Activated CD4-positive, alpha-beta T cell treated with anti-CD3 and anti-CD28 coated beads, Interleukin-2, amount 50 U/mL, for 4 hours (primary cell): Measurements from ENCODE around the gene SLC24A1.

ENCODE experiments used
- DNase-seq, 2 experiments: peaks; one replicate each; pipeline ENCODE4 v3.0.0-alpha.2; 2020

The SLC24A1 gene

DNA sequence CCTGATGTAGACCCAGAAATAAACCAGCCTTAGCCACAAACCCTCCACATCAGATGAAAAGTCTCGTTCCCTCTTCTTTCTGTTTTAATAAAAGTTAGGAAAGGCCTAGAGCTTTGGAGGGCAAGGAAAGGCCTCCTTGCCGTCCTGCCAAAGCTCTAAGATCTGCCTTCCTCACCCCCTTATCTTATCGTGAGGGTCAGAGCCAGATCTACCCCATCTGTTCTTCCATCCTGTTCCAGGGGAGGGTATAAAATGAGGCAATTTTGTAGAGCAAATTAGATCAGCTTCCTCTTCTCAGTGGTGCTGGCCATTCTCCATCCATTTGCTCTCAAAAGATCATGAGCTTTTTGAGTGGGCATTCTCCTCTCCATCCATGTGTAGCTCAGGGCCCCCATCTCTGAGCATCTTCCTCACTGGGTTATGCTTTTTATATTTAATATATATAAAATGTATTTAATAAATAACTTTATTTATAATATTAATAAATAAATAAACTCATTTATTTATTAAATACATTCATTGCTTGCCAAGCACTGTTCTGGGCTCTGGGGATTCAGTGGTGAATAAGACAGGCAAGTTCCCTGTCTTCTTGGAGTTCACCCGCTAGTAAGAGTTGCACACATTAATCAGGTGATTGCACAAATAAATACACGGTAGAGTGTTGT, 2.0 kb upstream of the SLC24A1 start:
- DNase-seq = no peak

GRCh38 chr15:65620833-65621232, 905 bp upstream of the SLC24A1 start:
- DNase-seq = no peak

GRCh38 chr15:65623103-65623502, 1.4 kb downstream of the SLC24A1 start:
- no peak for DNase-seq

DNA sequence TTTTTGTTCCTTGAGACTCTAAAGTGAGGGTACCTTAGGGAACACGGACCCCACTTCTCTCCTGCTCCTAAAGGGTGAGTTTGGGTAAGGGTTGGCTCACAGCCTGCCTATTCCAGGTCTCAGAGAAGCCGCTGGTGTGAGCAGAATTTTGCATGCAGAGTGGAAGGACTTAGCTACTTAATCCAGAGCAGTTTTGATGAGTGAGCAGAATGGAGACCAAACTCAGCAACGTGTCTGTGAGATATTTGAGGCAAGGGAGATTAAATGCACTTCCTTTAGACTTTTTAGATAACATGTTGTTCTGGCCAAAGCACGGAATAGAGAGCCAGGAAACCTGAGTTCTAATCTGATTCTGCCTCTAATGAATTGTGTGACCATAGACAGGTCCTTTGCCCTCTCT, 5.1 kb downstream of the SLC24A1 start:
- DNase-seq = no peak

GRCh38 chr15:65629548-65629947, 7.8 kb downstream of the SLC24A1 start:
- DNase-seq = no peak

DNA sequence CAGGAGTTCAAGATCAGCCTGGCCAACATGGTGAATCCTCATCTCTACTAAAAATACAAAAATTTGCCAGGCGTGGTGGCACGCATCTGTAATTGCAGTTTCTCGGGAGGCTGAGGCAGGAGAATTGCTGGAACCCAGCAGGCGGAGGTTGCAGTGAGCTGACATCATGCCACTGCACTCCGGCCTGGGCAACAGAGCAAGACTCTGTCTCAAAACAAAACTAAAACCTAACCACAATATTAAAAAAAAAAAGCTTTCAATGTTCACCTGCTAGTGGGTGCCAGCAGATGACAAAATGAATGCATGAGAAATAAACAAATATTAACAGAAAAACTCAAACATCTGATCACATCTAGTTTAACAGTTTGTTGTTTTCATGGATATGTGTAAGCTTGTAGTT, 9.0 kb downstream of the SLC24A1 start:
- DNase-seq = no peak

GRCh38 chr15:65631503-65631902, 9.8 kb downstream of the SLC24A1 start:
- no peak for DNase-seq

DNA sequence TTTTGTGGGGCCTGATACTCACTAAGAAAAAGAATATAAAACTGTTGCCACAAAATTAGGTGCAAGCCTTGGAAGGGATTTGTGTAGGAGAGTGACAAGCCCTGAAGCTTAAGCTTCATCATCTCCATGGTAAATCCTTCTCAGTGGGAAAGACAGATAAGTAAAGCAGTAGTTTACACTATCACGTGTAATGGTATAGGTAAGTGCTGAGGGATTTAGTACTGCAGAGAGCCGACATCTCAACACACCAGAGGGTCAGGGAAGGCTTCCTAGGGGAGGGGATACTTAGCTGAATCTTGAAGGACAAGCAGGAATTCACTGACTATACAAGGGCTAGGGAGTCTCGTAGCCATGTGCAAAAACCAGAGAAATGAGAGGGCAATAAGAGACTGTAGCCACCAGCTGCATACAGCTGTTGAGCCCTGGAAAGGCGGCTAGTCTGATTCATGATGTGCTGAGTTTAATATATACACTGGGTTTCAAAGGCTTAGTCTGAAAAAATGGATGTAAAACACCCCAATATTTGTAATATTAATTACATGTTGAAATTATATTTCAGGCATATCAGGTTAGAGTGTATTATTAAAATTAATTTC, 11.1 kb downstream of the SLC24A1 start:
- DNase-seq = no peak

GRCh38 chr15:65633752-65634151, 12.0 kb downstream of the SLC24A1 start:
- no peak for DNase-seq

DNA sequence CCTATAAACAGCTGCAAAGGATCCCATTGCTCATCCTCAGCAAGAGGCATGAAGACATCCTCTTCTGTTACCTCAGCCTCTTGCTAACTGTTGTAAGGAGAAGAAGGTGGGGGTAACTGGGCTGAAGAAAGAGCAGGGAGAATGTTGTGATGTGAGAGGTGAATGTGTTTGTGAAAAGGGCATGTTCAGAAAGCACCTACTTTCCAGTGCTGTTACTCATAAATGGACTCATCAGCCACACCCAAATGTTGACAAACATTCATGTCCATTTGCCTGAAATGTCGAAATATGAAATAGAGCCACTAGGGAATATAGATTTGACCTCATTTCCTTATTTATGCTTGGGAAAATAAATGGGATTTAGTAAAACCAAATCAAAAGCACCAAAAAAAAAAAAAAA, 12.6 kb downstream of the SLC24A1 start:
- DNase-seq = no peak

DNA sequence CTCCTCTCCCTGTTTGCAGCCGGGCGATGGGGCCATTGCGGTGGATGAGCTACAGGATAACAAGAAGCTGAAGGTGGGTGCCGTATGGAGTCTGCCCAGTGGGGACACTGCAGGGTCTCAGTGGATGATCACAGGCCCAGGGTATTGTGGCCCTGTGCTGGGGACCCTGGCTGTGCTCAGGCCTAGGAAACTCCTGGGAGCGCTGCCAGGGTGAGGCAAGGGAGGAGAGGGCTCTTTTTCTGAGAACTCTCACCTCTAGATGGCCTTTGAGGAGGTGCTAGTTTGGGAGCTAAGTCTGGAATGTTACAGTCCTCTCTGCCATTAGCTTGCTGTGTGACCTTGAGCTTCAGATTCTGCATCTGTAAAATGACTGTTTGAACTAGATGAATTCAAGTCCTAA, 16.4 kb downstream of the SLC24A1 start:
- DNase-seq = no peak

DNA sequence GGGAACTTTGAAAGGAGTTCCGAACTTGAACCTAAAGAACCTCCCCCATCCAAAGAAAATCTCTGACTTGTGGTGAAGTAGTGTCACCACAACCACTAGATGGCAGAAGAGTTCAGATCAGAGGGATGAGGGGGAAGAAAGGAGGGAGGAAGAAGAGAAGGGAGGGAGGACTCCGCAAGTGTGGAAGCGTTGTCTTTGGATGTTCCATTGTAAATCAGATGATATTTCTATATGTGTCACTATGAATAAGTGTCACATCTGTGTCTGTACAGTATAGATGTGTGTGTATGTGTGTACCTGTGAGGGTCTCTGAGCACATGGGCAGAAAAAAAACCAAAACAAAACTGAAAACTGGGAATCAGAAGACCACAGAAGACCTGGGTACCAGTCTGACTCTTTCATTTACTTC, 16.9 kb downstream of the SLC24A1 start:
- peak in 1 of 2 experiments; percentile 6 for DNase-seq

DNA sequence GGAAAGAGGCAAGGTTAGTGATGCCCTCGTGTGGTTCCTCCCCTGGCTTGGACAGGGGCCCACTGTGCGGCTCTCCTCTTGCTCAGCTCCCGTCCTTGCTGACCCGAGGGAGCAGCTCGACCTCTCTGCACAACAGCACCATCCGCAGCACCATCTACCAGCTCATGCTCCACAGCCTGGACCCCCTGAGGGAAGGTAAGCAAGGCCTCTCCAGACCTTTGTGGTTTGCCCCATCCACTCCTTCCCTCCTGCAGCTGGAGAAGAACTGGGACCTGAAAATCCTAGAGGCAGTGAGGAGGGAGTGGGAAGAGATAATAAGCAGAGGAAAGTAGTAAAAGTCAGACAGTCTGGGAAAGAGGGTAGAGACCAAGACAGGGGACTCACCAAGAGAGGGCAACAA, 17.8 kb downstream of the SLC24A1 start:
- no peak for DNase-seq

- DNase-seq = no peak
These were observed 20.2 kb downstream of the SLC24A1 start for GRCh38 chr15:65641768-65642475.

DNA sequence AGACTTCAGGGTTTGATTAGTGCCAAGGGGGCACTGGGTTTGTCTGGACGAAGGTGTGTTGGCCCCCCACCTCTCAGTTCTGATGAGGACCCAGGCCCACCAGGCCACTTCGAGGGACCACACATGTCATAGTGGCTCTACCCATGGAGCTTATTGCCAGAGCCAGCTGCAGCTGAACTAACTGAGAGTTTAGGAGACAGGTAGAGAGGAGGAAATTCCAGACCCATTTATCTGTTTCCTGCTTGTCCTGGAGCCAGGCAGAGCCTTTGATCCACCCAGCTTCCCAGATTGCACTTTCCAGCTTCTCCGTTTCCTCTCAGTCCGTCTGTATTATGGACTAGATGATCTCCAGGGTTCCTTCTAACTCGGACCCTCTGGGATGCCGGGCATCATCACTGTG, 20.9 kb downstream of the SLC24A1 start:
- no peak for DNase-seq

DNA sequence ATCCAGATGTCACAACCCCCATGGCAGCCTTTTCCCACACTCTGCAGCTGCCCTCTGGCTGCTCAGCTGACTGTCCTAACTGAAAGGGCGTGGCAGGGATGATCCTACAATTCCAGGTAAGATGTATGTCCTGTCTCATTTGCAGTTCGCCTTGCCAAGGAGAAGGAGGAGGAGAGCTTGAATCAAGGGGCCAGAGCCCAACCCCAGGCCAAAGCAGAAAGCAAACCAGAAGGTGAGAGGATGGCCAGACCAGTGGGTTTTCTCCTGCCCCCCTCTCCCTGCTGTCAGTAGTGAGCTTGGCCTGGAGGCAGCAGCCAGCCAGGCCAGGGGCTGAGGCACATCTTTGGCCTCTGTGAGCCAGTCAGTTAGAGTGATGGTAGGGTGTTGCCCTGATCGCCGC, 22.5 kb downstream of the SLC24A1 start:
- DNase-seq = no peak

DNA sequence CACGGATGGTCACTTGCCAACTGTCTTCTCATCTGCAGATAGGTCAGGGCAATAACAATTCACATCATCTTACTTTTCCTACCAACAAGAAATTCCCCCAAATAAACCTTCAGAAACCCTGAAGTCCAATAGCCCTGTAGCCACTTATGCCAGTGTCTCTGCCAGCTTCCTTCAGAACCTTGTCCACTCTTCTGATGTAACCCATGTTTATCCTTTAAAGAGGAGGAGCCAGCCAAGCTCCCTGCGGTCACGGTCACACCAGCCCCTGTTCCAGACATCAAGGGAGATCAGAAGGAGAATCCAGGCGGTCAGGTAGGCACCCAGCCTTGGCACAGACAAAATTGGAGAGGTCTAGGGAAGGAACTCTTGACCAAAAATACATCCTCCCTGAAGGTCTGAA, 23.7 kb downstream of the SLC24A1 start:
- DNase-seq = no peak

- no peak for DNase-seq
These were observed 24.7 kb downstream of the SLC24A1 start for GRCh38 chr15:65646486-65646885.

- no peak for DNase-seq
These were observed 28.7 kb downstream of the SLC24A1 start for GRCh38 chr15:65650312-65651041.

DNA sequence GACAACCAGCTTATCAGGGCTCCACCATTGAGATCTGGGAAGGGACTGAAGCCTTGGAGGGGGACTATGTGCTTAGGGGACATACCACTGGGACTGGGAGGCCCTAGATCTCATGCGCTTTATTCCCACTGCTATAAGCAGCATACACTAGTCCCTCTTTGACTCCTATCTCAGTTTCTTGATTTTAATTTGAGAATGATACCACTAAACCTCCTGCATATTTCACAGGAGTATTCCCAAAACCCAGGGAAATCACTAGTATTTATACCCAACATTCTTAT, 29.2 kb downstream of the SLC24A1 start:
- DNase-seq = no peak

DNA sequence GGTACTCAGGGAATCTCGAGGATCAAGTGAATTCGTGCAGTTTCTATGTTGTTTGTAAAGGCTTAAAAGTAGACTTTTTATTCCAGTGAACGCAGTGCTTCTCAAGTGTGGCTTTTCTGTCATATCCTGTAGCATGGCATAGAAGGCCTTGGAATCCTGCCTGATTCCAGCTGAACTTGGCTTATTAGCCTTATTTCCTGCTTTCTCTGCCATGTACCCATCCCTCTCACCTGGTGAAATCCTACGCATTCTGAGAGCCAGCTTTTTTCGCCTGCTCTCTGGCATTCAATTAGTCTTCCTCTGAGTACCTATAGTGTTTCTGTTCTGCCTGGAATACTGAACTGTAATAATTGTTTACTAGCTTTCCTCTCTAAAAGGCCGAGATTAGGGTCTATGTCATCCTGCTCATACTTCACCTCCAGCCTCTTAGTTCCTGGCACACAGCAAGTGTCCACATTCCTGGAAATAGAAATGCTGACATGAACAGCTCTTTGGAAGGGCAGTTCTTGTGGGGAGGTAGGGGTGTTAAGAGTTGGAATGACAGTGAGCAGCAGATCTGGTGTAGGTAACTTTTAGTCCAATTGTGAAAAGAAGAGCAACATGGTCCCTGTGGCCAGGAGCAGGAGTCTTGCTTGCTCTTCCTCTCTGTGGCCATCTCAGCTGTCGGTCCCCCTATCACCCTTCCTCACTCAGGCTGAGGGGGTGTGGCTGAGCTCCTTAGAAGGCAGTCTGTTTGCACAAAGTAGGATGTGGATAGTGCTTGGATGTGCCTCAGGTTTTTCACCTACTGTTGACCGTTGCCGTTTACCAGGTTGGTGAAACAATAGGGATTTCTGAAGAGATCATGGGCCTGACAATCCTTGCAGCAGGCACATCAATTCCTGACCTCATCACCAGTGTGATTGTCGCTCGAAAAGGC, 30.4 kb downstream of the SLC24A1 start:
- no peak for DNase-seq

DNA sequence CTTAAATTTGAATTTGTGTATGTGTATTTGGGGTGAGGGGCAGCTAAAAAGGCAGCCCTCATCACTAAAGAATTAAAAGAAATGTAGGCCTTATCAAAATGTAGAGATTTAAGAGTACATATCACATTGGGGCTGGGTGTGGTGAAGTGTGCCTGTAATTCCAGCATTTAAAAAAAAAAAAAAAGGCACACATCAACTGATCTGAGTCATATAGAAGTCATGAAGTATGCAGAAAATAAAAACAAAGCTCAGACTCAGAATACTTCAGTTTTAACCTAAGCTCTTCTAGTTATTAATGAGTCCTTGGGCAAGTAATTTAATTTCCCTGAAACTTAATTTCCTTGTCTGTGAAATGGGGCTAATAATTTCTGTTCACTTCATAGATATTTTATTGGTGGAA, 31.6 kb downstream of the SLC24A1 start:
- DNase-seq = no peak
